Endothelial cell of coronary artery (primary cell): Measurements from ENCODE around the gene TMEM245. TPM values are rescaled to one million over a fixed set of nuclear protein-coding genes. Genes with fewer than 3 reads are reported as not detected.

Source experiments
- total RNA-seq: library from RNA; depleted of rRNA; stranded (reverse); fragments of >200 nt; gene quantifications from 2 replicates; pipeline ENCODE4 v1.2.3, GENCODE V29; 2014

Gene TMEM245
- total RNA-seq: 35.3 and 50.6 TPM in 2 replicates

GRCh38 chr9:109119439-109120203 is at the start of gene TMEM245:
Gene TMEM245 (minus strand): TSS chr9:109119947. CDS start chr9:109119913, 34 bp downstream.

DNA sequence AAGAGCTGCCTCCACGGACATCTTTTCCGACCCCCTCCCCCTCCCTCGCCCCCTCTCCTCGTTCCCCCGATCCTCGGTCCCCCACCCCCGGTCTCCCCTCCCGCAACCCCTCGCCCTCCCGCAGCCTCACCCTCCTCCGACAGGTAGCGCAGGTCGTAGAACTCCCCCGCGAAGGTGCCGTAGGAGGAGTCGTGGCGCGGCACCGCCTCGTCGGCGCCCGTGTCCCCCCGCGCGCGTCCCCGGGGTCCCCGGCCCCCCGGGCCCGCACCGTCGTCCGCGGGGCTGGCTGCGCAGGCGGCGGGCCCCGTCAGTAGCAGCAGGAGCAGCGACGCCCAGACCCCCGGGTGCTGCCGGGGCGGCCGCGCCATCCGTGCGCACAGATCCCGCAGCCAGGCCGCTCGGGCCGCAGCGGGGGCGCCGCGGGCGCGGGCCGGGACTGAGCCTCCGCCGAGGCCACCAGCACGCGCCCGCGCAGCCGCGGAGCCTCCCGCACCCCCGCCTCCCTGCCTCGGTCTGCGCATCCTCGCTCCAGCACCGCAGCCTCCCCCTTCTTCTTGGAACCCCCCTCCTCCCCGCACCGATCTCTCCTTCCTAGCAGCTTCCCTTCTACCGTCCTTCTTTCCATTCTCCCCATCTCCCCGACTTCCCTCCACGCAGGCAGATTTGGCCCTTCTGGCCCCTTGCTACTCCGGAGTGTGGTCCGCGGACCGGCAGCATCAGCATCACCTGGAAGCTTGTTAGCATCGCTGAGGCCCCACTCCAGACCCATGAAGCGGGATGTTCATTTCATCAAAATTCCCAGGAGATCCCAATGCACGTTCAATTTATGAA is 47.2 kb upstream of the TMEM245 start, which contains the start of gene FRRS1L:
Gene FRRS1L, minus strand, starts transcription at position 479 of the 831 bp plus-strand sequence. Its CDS starts 111 bp downstream, at position 368.

DNA sequence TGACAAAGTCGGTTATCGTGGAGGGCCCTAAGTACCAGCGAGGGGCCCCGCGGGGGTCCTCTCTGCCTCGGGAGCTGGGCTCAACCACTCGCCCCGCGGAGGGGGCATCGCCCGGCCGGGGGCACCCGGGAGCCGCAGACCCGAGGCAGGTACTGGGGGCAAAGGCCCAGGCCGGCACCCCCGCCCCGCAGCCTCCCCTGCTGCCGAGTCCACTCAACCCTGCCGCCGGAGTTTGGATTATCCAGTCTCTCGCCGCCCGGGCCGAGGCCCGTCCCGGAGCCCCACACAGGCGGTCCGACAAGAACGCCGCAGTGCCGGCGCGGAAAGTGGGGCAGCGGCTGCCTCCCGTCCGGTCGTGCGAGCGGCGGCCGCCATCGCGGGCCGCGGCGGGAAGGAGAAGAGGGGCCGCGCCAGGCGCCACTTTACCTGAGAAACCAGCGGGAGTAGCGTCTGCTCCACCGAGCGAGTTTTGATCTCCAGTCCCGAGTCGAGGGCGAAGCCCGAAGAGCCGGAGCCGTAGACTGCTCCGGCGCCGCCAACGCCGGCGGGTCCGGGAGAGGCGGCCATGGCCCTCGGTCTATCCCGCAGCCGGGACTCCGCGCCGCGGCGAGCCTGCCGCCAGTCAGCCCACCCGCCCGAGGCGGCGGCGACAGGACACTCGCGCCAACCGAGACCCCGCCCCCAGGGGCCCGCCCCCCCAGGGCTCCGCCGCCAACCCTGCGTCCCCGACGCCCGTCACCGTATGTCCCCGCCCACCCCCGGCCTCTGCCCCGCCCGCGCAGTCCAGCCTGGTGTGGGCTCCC is 106.7 kb downstream of the TMEM245 start, which contains the start of gene CTNNAL1:
Gene CTNNAL1, minus strand, starts transcription at position 624 of the 803 bp plus-strand sequence. Its CDS starts 57 bp downstream, at position 567.

Other genes with a start within 250 kb of the TMEM245 start
- gene ELP1, start 185.8 kb downstream of the TMEM245 start, total RNA-seq: 28.8 and 34.8 TPM in 2 replicates
- gene ABITRAM, start 185.5 kb downstream of the TMEM245 start, total RNA-seq: 3.5 and 4.9 TPM in 2 replicates
- gene CTNNAL1, start 106.4 kb downstream of the TMEM245 start, total RNA-seq: 103 and 110 TPM in 2 replicates
- gene FRRS1L, start 47.3 kb upstream of the TMEM245 start, total RNA-seq: 0.28 TPM in 1 of 2 replicates, not detected in the other
- 1.2 and 1.3 TPM in 2 replicates for gene EPB41L4B, start 201.1 kb upstream of the TMEM245 start, total RNA-seq